Left ventricle myocardium inferior (tissue), 1 donor: ENCODE data around the gene C1orf21. TPM values are rescaled to one million over a fixed set of nuclear protein-coding genes. Genes with fewer than 3 reads are reported as not detected.
"Not testable (repeated sequence)": the region's sequence is repeated elsewhere in the genome, so short reads cannot be mapped to it uniquely, and the experiment has no call there.

Source experiments
- DNase-seq: peaks from one replicate; pipeline ENCODE4 v3.0.0-alpha.2; 2020
- H3K27ac ChIP-seq: fragments of 200-600 bp; replicated peaks from 2 replicates; pipeline ENCODE4 v1.8.0; 2021
- H3K27me3 ChIP-seq: fragments of 200-600 bp; 2 replicates; pipeline ENCODE4 v1.8.0; 2021; ENCODE audit warnings: low read depth
- H3K36me3 ChIP-seq: fragments of 200-600 bp; 2 replicates; pipeline ENCODE4 v1.8.0; 2021
- H3K4me1 ChIP-seq: fragments of 200-600 bp; 2 replicates; pipeline ENCODE4 v1.8.0; 2021
- H3K4me3 ChIP-seq: fragments of 200-600 bp; 2 replicates; pipeline ENCODE4 v1.8.0; 2021; ENCODE audit warnings: mild to moderate bottlenecking, moderate library complexity
- H3K9me3 ChIP-seq: fragments of 200-600 bp; replicated peaks from 2 replicates; pipeline ENCODE4 v1.8.0; 2021
- CTCF ChIP-seq: fragments of 200-600 bp; IDR thresholded peaks from 2 replicates; pipeline ENCODE4 v1.8.0; 2021; ENCODE audit warnings: antibody characterized with exemption, mild to moderate bottlenecking, borderline replicate concordance
- intact Hi-C: fragments of 100-400 bp; cut with micrococcal nuclease; formaldehyde crosslinking; loops from one replicate; pipeline ENCODE4 v1.11.0; 2022
- total RNA-seq: library from RNA; stranded (reverse); fragmentation: NEBNext Ultra II Directional; extraction: Animal tissue kit (Norgen Biotek cat#: 25700); gene quantifications from one replicate; pipeline ENCODE4 v1.2.1, GENCODE V29; 2021
- donor health status: DM: no; HTN: yes; CAD: no; lungs with severe emphysema.

The C1orf21 gene
- total RNA-seq, 1 donor from 2014 or later, result 79.9 TPM

- no peak for TF ChIP-seq CTCF
- H3K36me3 ChIP-seq, result no peaks in the 10 kb centered on the region
- DNase-seq, result no peak
- peak overlapping the region; percentile 46 for H3K27ac ChIP-seq
- H3K9me3 ChIP-seq, result no peaks in the 10 kb centered on the region
- intact Hi-C loops, result no loop called here
- peaks cover 43% of the 10 kb centered on the region for H3K4me1 ChIP-seq
- no peak overlapping the region for H3K4me3 ChIP-seq
- H3K27me3 ChIP-seq, result no peaks in the 10 kb centered on the region
These were observed 220.0 kb downstream of the C1orf21 start for GRCh38 chr1:184606786-184607185.

- DNase-seq, result no peak
- Histone ChIP-seq H3K27ac (peak overlapping the region; percentile 33), H3K36me3 (no peaks in the 10 kb centered on the region), H3K4me3 (no peak overlapping the region), H3K9me3 (no peaks in the 10 kb centered on the region), H3K27me3 (no peaks in the 10 kb centered on the region), H3K4me1 (peaks cover 52% of the 10 kb centered on the region)
- intact Hi-C loops, result no loop called here
- TF ChIP-seq CTCF, result no peak
These were observed 221.8 kb downstream of the C1orf21 start for GRCh38 chr1:184608581-184608980.

GRCh38 chr1:184608990-184609389 is 222.2 kb downstream of the C1orf21 start:
- no peak for DNase-seq
- Histone ChIP-seq H3K9me3 (no peaks in the 10 kb centered on the region), H3K36me3 (no peaks in the 10 kb centered on the region), H3K4me3 (no peak overlapping the region), H3K27ac (peak overlapping the region; percentile 33), H3K4me1 (peaks cover 52% of the 10 kb centered on the region), H3K27me3 (no peaks in the 10 kb centered on the region)
- TF ChIP-seq CTCF, result no peak
- intact Hi-C loops, result no loop called here

- no peak for TF ChIP-seq CTCF
These were observed 224.2 kb downstream of the C1orf21 start for GRCh38 chr1:184610876-184611595.

GRCh38 chr1:184612229-184612628 is 225.4 kb downstream of the C1orf21 start:
- H3K27ac ChIP-seq, result peak overlapping the region; percentile 71
- peaks cover 52% of the 10 kb centered on the region for H3K4me1 ChIP-seq
- H3K9me3 ChIP-seq, intact Hi-C loops, H3K36me3 ChIP-seq, H3K4me3 ChIP-seq, DNase-seq, H3K27me3 ChIP-seq: not testable (repeated sequence)

More at GRCh38 chr1:184610876-184611595, 224.2 kb downstream of the C1orf21 start:
- no peaks in the 10 kb centered on the region for H3K9me3 ChIP-seq
- peak overlapping the region; percentile 20 for H3K4me3 ChIP-seq
- intact Hi-C loops, result no loop called here
- H3K27me3 ChIP-seq, result no peaks in the 10 kb centered on the region
- peaks cover 59% of the 10 kb centered on the region for H3K4me1 ChIP-seq
- DNase-seq, result peak; percentile 38
- peak overlapping the region; percentile 71 for H3K27ac ChIP-seq
- H3K36me3 ChIP-seq, result no peaks in the 10 kb centered on the region

GRCh38 chr1:184614667-184615066 is 227.8 kb downstream of the C1orf21 start:
- Histone ChIP-seq H3K27me3 (no peaks in the 10 kb centered on the region), H3K4me3 (no peak overlapping the region), H3K27ac (peak overlapping the region; percentile 29), H3K4me1 (peaks cover 48% of the 10 kb centered on the region), H3K9me3 (no peaks in the 10 kb centered on the region), H3K36me3 (peaks cover 3% of the 10 kb centered on the region)
- no peak for DNase-seq
- intact Hi-C loops, result no loop called here
- TF ChIP-seq CTCF, result no peak
